HuH-7 (cell line): ENCODE measurements around the gene COMMD2.
A peak's percentile ranks its signal among the peaks of the same experiment; 100 is the strongest.

Experiments used
- DNase-seq: peaks from one replicate; pipeline ENCODE4 v3.0.0; 2011; ENCODE audit warnings: low spot score

Gene COMMD2

GRCh38 chr3:149752051-149752787 is at the start of gene COMMD2:
COMMD2 (minus strand) TSS chr3:149752489; CDS start chr3:149752444, 45 bp downstream.
- DNase-seq, result peak; percentile 57

GRCh38 chr3:149801639-149802038 is 49.4 kb upstream of the COMMD2 start:
- DNase-seq, result no peak

GRCh38 chr3:149801195-149801594 is 48.9 kb upstream of the COMMD2 start:
- DNase-seq, result no peak

- no peak for DNase-seq
Observed at GRCh38 chr3:149800693-149801092, 48.4 kb upstream of the COMMD2 start.

- no peak for DNase-seq
Observed at GRCh38 chr3:149796026-149796425, 43.7 kb upstream of the COMMD2 start.

GRCh38 chr3:149792452-149793270 is 40.4 kb upstream of the COMMD2 start, which contains the start of gene ANKUB1:
ANKUB1 (minus strand) TSS chr3:149792554; CDS start chr3:149792366, 188 bp downstream.
- no peak for DNase-seq

- no peak for DNase-seq
Observed at GRCh38 chr3:149790698-149791097, 38.4 kb upstream of the COMMD2 start.

GRCh38 chr3:149790268-149790667 is 38.0 kb upstream of the COMMD2 start:
- no peak for DNase-seq

GRCh38 chr3:149784064-149784704 is 31.9 kb upstream of the COMMD2 start:
- DNase-seq, result no peak

GRCh38 chr3:149783576-149783975 is 31.3 kb upstream of the COMMD2 start:
- DNase-seq, result no peak

- no peak for DNase-seq
Observed at GRCh38 chr3:149781741-149782140, 29.5 kb upstream of the COMMD2 start.

- no peak for DNase-seq
Observed at GRCh38 chr3:149781211-149781610, 28.9 kb upstream of the COMMD2 start.

- DNase-seq, result no peak
Observed at GRCh38 chr3:149777414-149778214, 25.3 kb upstream of the COMMD2 start.

GRCh38 chr3:149776170-149776569 is 23.9 kb upstream of the COMMD2 start:
- no peak for DNase-seq

- no peak for DNase-seq
Observed at GRCh38 chr3:149772861-149773260, 20.6 kb upstream of the COMMD2 start.

GRCh38 chr3:149771652-149772271 is 19.5 kb upstream of the COMMD2 start:
- peak; percentile 30 for DNase-seq

GRCh38 chr3:149770246-149770645 is 18.0 kb upstream of the COMMD2 start:
- no peak for DNase-seq

GRCh38 chr3:149768704-149769103 is 16.4 kb upstream of the COMMD2 start:
- no peak for DNase-seq

GRCh38 chr3:149767720-149768119 is 15.4 kb upstream of the COMMD2 start:
- no peak for DNase-seq

GRCh38 chr3:149765762-149766334 is 13.6 kb upstream of the COMMD2 start:
- DNase-seq, result no peak

- no peak for DNase-seq
Observed at GRCh38 chr3:149764302-149764701, 12.0 kb upstream of the COMMD2 start.
